ENCODE measurements around the gene ZCCHC14.
"Not testable (repeated sequence)": the region's sequence is repeated elsewhere in the genome, so short reads cannot be mapped to it uniquely, and the experiment has no call there.

ZCCHC14 gene

DNA sequence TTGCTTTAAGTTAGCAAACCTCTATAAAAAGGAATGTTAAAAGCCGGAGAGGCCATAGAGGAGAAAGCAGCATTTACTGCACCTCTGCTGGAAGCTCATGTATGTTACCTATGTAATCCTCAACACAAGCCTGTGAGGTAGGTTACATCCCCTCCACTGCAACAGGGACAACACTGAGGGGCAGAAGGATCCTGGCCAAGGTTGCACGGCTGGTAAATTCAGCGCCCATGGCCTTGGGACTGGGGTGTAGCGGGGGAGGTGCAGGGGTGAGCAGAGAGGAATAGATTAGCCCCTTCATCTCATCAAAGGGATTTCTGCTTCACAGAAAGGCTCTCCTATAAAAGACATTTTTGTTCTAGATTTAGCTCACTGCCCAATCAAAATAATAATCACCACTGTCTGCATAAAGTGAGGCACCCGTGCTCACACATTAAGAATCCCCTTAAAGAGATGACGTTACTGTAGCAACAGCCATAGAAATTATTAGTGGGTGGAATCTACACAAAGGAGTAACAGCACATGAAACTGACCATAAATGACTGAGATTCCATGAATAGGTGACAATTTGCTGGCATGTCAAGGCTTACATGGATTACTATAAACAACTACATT lies 3.3 kb downstream of the ZCCHC14 start:
- TF ChIP-seq ZFX (IDR thresholded peaks at IDR 0.05; ENCODE audit: borderline replicate concordance) (no peak), CTCF (IDR thresholded peaks at IDR 0.05) (no peak)
- H3K27ac ChIP-seq, result no peak overlapping the region

DNA sequence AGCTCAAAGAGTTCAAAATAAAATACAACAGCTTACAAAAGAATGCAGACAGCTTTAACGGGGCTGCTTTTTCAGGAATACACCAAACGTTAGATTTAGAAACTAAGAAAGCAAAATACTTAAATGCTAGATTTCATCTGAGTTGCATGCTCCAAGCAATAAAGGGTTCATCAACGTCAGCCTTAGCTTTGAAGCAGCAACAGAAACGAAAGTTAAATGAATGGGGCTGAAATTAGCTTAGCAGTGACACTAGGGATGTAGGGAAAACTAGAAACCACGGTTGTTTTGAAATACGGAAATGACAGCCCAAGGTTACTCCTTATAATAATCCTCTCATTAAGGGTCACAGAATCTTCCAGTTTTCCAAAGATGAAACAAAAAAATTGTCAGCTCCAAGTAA lies 3.9 kb downstream of the ZCCHC14 start:
- not testable (repeated sequence) for H3K27ac ChIP-seq

GRCh38 chr16:87487361-87487924 lies 5.4 kb downstream of the ZCCHC14 start:
- H3K27ac ChIP-seq, result no peak overlapping the region
- TF ChIP-seq CTCF (IDR thresholded peaks at IDR 0.05) (no peak), ZFX (IDR thresholded peaks at IDR 0.05; ENCODE audit: borderline replicate concordance) (no peak)

DNA sequence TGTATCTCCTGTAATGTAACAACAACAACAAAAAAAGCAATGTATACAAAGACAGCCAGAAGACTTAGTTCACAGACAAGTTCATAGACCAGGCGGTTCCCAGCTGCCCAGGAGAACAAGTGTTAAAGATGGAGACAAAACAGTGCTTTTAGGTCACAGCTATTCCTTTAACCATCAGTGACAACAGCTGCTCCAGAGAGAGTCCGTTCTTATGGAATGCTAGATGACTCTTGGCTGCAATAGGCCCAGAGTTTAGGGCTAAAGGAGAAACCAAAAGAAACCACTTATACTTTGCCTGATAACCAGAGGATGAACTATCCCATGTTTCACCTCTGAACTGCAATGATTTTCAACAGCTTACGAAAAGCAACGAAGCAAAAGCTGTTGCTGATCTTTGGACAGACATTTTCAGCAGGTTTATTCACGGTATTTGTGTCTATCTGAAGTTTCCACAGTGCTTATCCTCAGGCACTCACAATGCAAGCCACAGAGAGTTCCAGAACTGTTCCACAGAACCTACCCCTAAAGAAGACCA lies 6.0 kb downstream of the ZCCHC14 start:
- no peak overlapping the region for H3K27ac ChIP-seq
- no peak for TF ChIP-seq CTCF (IDR thresholded peaks at IDR 0.05)
- no peak for TF ChIP-seq ZFX (IDR thresholded peaks at IDR 0.05; ENCODE audit: borderline replicate concordance)

GRCh38 chr16:87486282-87486681 lies 6.5 kb downstream of the ZCCHC14 start:
- TF ChIP-seq ZFX (IDR thresholded peaks at IDR 0.05; ENCODE audit: borderline replicate concordance) (no peak), CTCF (IDR thresholded peaks at IDR 0.05) (no peak)
- no peak overlapping the region for H3K27ac ChIP-seq

GRCh38 chr16:87485792-87486191 lies 7.0 kb downstream of the ZCCHC14 start:
- H3K27ac ChIP-seq, result not testable (repeated sequence)

- H3K27ac ChIP-seq, result no peak overlapping the region
- no peak for TF ChIP-seq CTCF (IDR thresholded peaks at IDR 0.05)
Observed at GRCh38 chr16:87484487-87485331, 8.1 kb downstream of the ZCCHC14 start.

GRCh38 chr16:87483481-87483880 lies 9.3 kb downstream of the ZCCHC14 start:
- TF ChIP-seq ZFX (IDR thresholded peaks at IDR 0.05; ENCODE audit: borderline replicate concordance), result no peak
- no peak for TF ChIP-seq CTCF (IDR thresholded peaks at IDR 0.05)
- no peak overlapping the region for H3K27ac ChIP-seq

- H3K27ac ChIP-seq, result not testable (repeated sequence)
Observed at GRCh38 chr16:87482670-87483069, 10.2 kb downstream of the ZCCHC14 start.

Measured in 22Rv1 (cell line).